ENCODE measurements around the gene CD69. TPM values are rescaled to one million over a fixed set of nuclear protein-coding genes. Genes with fewer than 3 reads are reported as not detected.

CD69 gene
- total RNA-seq, 4 donors from 2014 or later, result 0.47 to 2.6 (median 1.1) TPM

GRCh38 chr12:9730591-9730990 lies 30.1 kb downstream of the CD69 start:
- no peak for ATAC-seq

GRCh38 chr12:9730011-9730410 lies 30.7 kb downstream of the CD69 start:
- no peaks in the 10 kb centered on the region for H3K9me3 ChIP-seq
- ATAC-seq, result no peak
- H3K4me1 ChIP-seq, result no peaks in the 10 kb centered on the region
- no peak overlapping the region for H3K4me3 ChIP-seq
- no peaks in the 10 kb centered on the region for H3K36me3 ChIP-seq
- WGBS, 2 donors (ENCODE audit: low coverage in 1 of 2), result 71 to 84% methylated on average over 3 of the region's 3 CpGs
- H3K27ac ChIP-seq, result no peak overlapping the region
- TF ChIP-seq POLR2A (IDR thresholded peaks at IDR 0.05), result no peak
- no peak for TF ChIP-seq CTCF (IDR thresholded peaks at IDR 0.05)
- no peak for TF ChIP-seq EP300 (IDR thresholded peaks at IDR 0.05)
- TF ChIP-seq POLR2AphosphoS5 (IDR thresholded peaks at IDR 0.05), result no peak
- H3K27me3 ChIP-seq, result no peaks in the 10 kb centered on the region

More at GRCh38 chr12:9730591-9730990, 30.1 kb downstream of the CD69 start:
- H3K9me3 ChIP-seq, result no peaks in the 10 kb centered on the region
- no peaks in the 10 kb centered on the region for H3K36me3 ChIP-seq
- TF ChIP-seq POLR2AphosphoS5 (IDR thresholded peaks at IDR 0.05) (no peak), POLR2A (IDR thresholded peaks at IDR 0.05) (no peak), CTCF (IDR thresholded peaks at IDR 0.05) (no peak), EP300 (IDR thresholded peaks at IDR 0.05) (no peak)
- H3K4me3 ChIP-seq, result no peak overlapping the region
- no peaks in the 10 kb centered on the region for H3K27me3 ChIP-seq
- H3K27ac ChIP-seq, result no peak overlapping the region
- H3K4me1 ChIP-seq, result no peaks in the 10 kb centered on the region
- 73 to 84% methylated on average over 6 of the region's 6 CpGs for WGBS, 2 donors (ENCODE audit: low coverage in 1 of 2)

GRCh38 chr12:9729082-9729481 lies 31.6 kb downstream of the CD69 start:
- TF ChIP-seq POLR2AphosphoS5 (IDR thresholded peaks at IDR 0.05) (no peak), EP300 (IDR thresholded peaks at IDR 0.05) (no peak), CTCF (IDR thresholded peaks at IDR 0.05) (no peak), POLR2A (IDR thresholded peaks at IDR 0.05) (no peak)

GRCh38 chr12:9727813-9728212 lies 32.9 kb downstream of the CD69 start:
- 57 to 64% methylated on average over 1 of the region's 1 CpG for WGBS, 2 donors (ENCODE audit: low coverage in 1 of 2)
- Histone ChIP-seq H3K4me3 (no peak overlapping the region), H3K9me3 (no peaks in the 10 kb centered on the region), H3K4me1 (no peaks in the 10 kb centered on the region), H3K27me3 (no peaks in the 10 kb centered on the region), H3K36me3 (no peaks in the 10 kb centered on the region), H3K27ac (no peak overlapping the region)
- TF ChIP-seq CTCF (IDR thresholded peaks at IDR 0.05), result no peak
- no peak for TF ChIP-seq EP300 (IDR thresholded peaks at IDR 0.05)
- ATAC-seq, result no peak

More at GRCh38 chr12:9729082-9729481, 31.6 kb downstream of the CD69 start:
- Histone ChIP-seq H3K9me3 (no peaks in the 10 kb centered on the region), H3K4me1 (no peaks in the 10 kb centered on the region), H3K36me3 (no peaks in the 10 kb centered on the region), H3K27me3 (no peaks in the 10 kb centered on the region), H3K27ac (no peak overlapping the region), H3K4me3 (no peak overlapping the region)
- no peak for ATAC-seq

- no peak for TF ChIP-seq CTCF (IDR thresholded peaks at IDR 0.05)
- TF ChIP-seq POLR2A (IDR thresholded peaks at IDR 0.05), result no peak
- no peak for TF ChIP-seq POLR2AphosphoS5 (IDR thresholded peaks at IDR 0.05)
- no peak for TF ChIP-seq EP300 (IDR thresholded peaks at IDR 0.05)
- Histone ChIP-seq H3K27me3 (no peaks in the 10 kb centered on the region), H3K27ac (no peak overlapping the region), H3K36me3 (no peaks in the 10 kb centered on the region), H3K4me3 (no peak overlapping the region), H3K4me1 (no peaks in the 10 kb centered on the region), H3K9me3 (no peaks in the 10 kb centered on the region)
- no peak for ATAC-seq
- 68 to 81% methylated on average over 2 of the region's 2 CpGs for WGBS, 2 donors (ENCODE audit: low coverage in 1 of 2)
Observed at GRCh38 chr12:9725213-9725870, 35.4 kb downstream of the CD69 start.

All from gastroesophageal sphincter (tissue), 4 donors.